Measurements from ENCODE around the gene BAIAP2.

The BAIAP2 gene

GRCh38 chr17:81037798-81038733, 3.1 kb downstream of the BAIAP2 start:
- no peak for DNase-seq (ENCODE audit: low read depth)

- DNase-seq (ENCODE audit: low read depth): no peak
These were observed 4.1 kb downstream of the BAIAP2 start for GRCh38 chr17:81039096-81039495.

GRCh38 chr17:81039854-81040758, 5.2 kb downstream of the BAIAP2 start:
- no peak for DNase-seq (ENCODE audit: low read depth)

- no peak for DNase-seq (ENCODE audit: low read depth)
These were observed 5.9 kb downstream of the BAIAP2 start for GRCh38 chr17:81040791-81041337.

- DNase-seq (ENCODE audit: low read depth): no peak
These were observed 7.7 kb downstream of the BAIAP2 start for GRCh38 chr17:81042606-81043005.

- DNase-seq (ENCODE audit: low read depth): no peak
These were observed 8.4 kb downstream of the BAIAP2 start for GRCh38 chr17:81043319-81043724.

- DNase-seq (ENCODE audit: low read depth): no peak
These were observed 8.9 kb downstream of the BAIAP2 start for GRCh38 chr17:81043725-81044427.

GRCh38 chr17:81044428-81044763, 9.4 kb downstream of the BAIAP2 start:
- no peak for DNase-seq (ENCODE audit: low read depth)

GRCh38 chr17:81044764-81045589, 10.0 kb downstream of the BAIAP2 start:
- no peak for DNase-seq (ENCODE audit: low read depth)

- DNase-seq (ENCODE audit: low read depth): no peak
These were observed 10.7 kb downstream of the BAIAP2 start for GRCh38 chr17:81045590-81046095.

GRCh38 chr17:81046132-81046769, 11.3 kb downstream of the BAIAP2 start:
- DNase-seq (ENCODE audit: low read depth): no peak

GRCh38 chr17:81046770-81047359, 11.9 kb downstream of the BAIAP2 start:
- DNase-seq (ENCODE audit: low read depth): no peak

- no peak for DNase-seq (ENCODE audit: low read depth)
These were observed 13.9 kb downstream of the BAIAP2 start for GRCh38 chr17:81048827-81049371.

- DNase-seq (ENCODE audit: low read depth): no peak
These were observed 14.5 kb downstream of the BAIAP2 start for GRCh38 chr17:81049372-81049911.

- no peak for DNase-seq (ENCODE audit: low read depth)
These were observed 15.1 kb downstream of the BAIAP2 start for GRCh38 chr17:81049973-81050551.

- DNase-seq (ENCODE audit: low read depth): no peak
These were observed 16.0 kb downstream of the BAIAP2 start for GRCh38 chr17:81050645-81051625.

GRCh38 chr17:81052199-81052997, 17.4 kb downstream of the BAIAP2 start:
- DNase-seq (ENCODE audit: low read depth): no peak

Measured in activated T-cell treated with anti-CD3 and anti-CD28 coated beads for 1 hour (primary cell).